ENCODE measurements around the gene NBEA. TPM values are rescaled to one million over a fixed set of nuclear protein-coding genes. Genes with fewer than 3 reads are reported as not detected.

NBEA gene
- total RNA-seq, 4 donors from 2014 or later, result 1.4 to 14.9 (median 4.1) TPM

DNA sequence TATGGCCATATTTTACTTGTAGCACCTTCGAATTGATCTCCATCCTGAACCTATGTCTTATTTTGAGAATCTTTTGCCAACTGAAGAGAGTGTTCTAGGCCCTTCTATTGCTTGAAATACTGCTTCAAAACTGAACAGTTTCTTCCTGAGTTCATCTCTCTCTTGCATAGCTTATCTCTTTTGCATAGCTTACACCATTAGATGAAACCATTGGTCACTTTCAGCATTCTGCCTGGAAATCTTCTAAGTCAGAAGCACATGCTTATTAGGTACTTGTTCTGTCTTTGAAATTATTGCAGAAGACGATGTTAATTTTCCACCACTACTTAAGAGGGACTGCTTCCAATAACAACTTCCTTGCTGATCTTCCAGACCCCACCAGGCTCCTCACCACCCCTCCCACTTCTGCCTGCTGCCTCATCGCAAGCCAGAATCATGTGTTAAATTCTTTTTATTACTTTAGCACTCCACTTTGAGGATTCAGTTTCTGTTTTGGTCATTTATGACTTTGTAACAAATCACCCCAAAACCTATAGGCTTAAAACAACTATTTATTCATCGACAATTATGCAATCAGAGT is 656.8 kb downstream of the NBEA start:
- no peak for DNase-seq
- no peaks in the 10 kb centered on the region for H3K27me3 ChIP-seq
- no peaks in the 10 kb centered on the region for H3K4me1 ChIP-seq
- no peak overlapping the region for H3K4me3 ChIP-seq
- H3K27ac ChIP-seq, result no peak overlapping the region
- H3K9me3 ChIP-seq, result no peaks in the 10 kb centered on the region
- no peak for TF ChIP-seq POLR2A (IDR thresholded peaks at IDR 0.05)
- TF ChIP-seq, protein P1, sequence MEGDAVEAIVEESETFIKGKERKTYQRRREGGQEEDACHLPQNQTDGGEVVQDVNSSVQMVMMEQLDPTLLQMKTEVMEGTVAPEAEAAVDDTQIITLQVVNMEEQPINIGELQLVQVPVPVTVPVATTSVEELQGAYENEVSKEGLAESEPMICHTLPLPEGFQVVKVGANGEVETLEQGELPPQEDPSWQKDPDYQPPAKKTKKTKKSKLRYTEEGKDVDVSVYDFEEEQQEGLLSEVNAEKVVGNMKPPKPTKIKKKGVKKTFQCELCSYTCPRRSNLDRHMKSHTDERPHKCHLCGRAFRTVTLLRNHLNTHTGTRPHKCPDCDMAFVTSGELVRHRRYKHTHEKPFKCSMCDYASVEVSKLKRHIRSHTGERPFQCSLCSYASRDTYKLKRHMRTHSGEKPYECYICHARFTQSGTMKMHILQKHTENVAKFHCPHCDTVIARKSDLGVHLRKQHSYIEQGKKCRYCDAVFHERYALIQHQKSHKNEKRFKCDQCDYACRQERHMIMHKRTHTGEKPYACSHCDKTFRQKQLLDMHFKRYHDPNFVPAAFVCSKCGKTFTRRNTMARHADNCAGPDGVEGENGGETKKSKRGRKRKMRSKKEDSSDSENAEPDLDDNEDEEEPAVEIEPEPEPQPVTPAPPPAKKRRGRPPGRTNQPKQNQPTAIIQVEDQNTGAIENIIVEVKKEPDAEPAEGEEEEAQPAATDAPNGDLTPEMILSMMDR (IDR thresholded peaks at IDR 0.05), result no peak
- H3K36me3 ChIP-seq, result no peaks in the 10 kb centered on the region

DNA sequence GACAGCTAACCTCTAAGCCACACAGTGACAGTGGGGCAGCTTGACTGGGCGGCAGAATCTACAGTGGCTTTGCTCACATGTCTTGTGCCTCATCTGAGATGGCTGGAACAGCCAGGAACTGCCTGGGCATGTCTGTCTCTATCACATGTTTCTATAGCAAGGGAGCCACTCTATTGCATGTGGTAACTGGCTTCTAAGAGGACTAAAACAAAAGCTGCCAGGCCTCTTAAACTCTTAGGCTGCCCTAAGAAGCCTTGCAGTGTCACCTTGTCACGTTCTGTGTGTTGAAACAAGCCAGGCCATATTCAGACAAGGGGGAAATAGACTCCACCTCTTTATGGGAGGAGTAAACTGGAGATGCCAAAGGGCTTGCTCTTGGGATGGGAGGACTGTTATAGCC is 657.3 kb downstream of the NBEA start:
- H3K4me1 ChIP-seq, result no peaks in the 10 kb centered on the region

DNA sequence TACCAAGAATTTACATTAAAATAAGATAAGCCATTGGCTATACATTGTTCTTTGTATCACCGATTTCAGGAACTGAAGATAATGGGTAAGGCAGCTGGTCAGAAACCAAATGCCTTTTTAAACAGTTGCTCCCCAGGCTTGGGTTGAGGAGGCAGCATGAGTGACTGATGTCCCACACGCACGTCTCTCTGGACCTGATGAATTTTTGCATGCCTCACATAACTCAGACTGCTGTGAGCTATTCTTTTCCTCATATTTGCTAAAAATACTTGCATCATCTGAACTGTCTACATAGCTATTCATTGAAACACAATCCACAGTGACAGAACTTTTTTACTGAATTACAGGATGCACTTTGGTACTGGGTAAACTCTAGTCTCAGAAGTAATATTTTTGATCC is 658.1 kb downstream of the NBEA start:
- H3K36me3 ChIP-seq, result no peaks in the 10 kb centered on the region
- no peak overlapping the region for H3K4me3 ChIP-seq
- H3K27ac ChIP-seq, result no peak overlapping the region
- H3K9me3 ChIP-seq, result no peaks in the 10 kb centered on the region
- no peaks in the 10 kb centered on the region for H3K27me3 ChIP-seq
- H3K4me1 ChIP-seq, result no peaks in the 10 kb centered on the region
- TF ChIP-seq, protein P1 (IDR thresholded peaks at IDR 0.05), result no peak
- TF ChIP-seq POLR2A (IDR thresholded peaks at IDR 0.05), result no peak
- DNase-seq, result no peak

More for the DNA sequence above, 657.3 kb downstream of the NBEA start:
- Histone ChIP-seq H3K36me3 (no peaks in the 10 kb centered on the region), H3K27me3 (no peaks in the 10 kb centered on the region), H3K4me3 (no peak overlapping the region), H3K27ac (no peak overlapping the region), H3K9me3 (no peaks in the 10 kb centered on the region)
- TF ChIP-seq POLR2A (IDR thresholded peaks at IDR 0.05), result no peak
- TF ChIP-seq, protein P1 (IDR thresholded peaks at IDR 0.05), result no peak
- DNase-seq, result no peak

DNA sequence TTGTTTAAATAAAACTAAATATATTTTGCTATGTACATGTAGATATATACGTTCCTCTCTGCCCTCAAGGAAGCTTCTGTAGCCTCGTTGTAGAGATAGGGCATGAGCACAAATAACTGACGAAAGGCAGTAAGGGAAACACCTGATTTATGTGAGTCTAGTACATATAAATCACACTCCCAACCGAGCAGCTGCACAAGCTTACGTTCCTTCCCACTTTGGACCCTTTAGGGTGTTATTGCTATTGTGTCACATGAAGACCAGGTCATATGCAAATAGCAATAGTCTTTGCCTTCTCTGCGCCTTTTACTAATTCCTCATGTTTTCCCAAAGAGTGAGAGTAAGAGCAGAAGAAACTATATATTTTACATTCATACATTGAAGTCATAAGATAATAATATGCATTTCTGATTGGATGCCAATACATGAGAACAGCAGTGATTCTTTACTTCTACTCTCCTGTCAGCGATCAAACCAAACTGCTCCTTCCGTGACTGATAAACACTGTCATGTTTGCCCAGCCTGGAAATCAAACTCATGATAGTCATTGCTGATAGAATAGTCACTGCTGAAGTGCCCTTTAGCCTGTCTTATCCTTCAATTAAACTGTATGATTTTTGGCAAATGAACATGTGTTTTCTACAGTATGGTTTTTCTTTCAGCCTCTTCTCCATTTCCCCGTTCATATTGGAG is 661.7 kb downstream of the NBEA start:
- Histone ChIP-seq H3K4me3 (no peak overlapping the region), H3K36me3 (no peaks in the 10 kb centered on the region), H3K27me3 (no peaks in the 10 kb centered on the region), H3K27ac (no peak overlapping the region), H3K4me1 (no peaks in the 10 kb centered on the region), H3K9me3 (no peaks in the 10 kb centered on the region)
- TF ChIP-seq, protein P1 (IDR thresholded peaks at IDR 0.05), result no peak
- TF ChIP-seq POLR2A (IDR thresholded peaks at IDR 0.05), result no peak
- no peak for DNase-seq

DNA sequence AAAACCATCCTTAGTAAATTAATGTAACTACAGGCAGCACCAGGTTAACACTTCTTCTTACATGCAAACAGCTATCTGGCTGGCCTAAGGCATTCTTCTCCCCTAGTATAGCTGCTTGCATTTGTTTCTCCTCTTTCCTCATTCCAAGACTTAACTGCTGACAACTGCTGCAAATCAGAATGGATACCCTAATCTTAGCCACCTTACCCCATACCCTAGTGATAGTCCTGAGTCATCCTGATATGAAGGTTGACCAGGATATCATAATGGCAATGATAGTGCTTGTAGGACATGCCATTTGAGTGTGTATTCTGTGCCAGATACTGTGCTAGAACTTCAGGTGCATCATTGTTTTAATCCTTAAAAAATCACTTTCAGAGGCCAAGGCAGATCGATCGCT is 672.6 kb downstream of the NBEA start:
- DNase-seq, result no peak
- TF ChIP-seq, protein P1 (IDR thresholded peaks at IDR 0.05), result no peak
- TF ChIP-seq POLR2A (IDR thresholded peaks at IDR 0.05), result no peak
- Histone ChIP-seq H3K27me3 (no peaks in the 10 kb centered on the region), H3K27ac (no peak overlapping the region), H3K9me3 (no peaks in the 10 kb centered on the region), H3K36me3 (no peaks in the 10 kb centered on the region), H3K4me1 (no peaks in the 10 kb centered on the region), H3K4me3 (no peak overlapping the region)
